ENCODE data around the gene MYLK4. TPM values are rescaled to one million over a fixed set of nuclear protein-coding genes. Genes with fewer than 3 reads are reported as not detected.

The MYLK4 gene
- 0.78 and 1.0 TPM in 2 replicates for total RNA-seq
- long read RNA-seq, partial matches to known transcripts = 0 of 1 reads
- long read RNA-seq, other reads (novel, unspliced or antisense) = 1 of 1 reads

- Mint-ChIP-seq H3K4me1 (ENCODE audit: unreplicated experiment) (peaks cover 12% of the 10 kb centered on the region), H3K36me3 (ENCODE audit: unreplicated experiment) (peaks cover 4% of the 10 kb centered on the region), H3K4me3 (ENCODE audit: unreplicated experiment) (no peak within 1 kb of the TSS), H3K9me3 (ENCODE audit: unreplicated experiment) (no peaks in the 10 kb centered on the region), H3K27me3 (ENCODE audit: unreplicated experiment) (no peaks in the 10 kb centered on the region), H3K27ac (ENCODE audit: unreplicated experiment) (no peak within 1 kb of the TSS)
- no peak for TF ChIP-seq CTCF (IDR thresholded peaks at IDR 0.05)
- DNase-seq (ENCODE audit: extremely low spot score, unreplicated experiment) = no peak
These were observed at the start of gene MYLK4 for GRCh38 chr6:2750832-2751231. TSS of gene MYLK4 (minus strand) at chr6:2750922. CDS start at chr6:2749294, 1,628 bp downstream.

- Mint-ChIP-seq H3K4me3 (ENCODE audit: unreplicated experiment) (no peak overlapping the region), H3K27me3 (ENCODE audit: unreplicated experiment) (no peaks in the 10 kb centered on the region), H3K4me1 (ENCODE audit: unreplicated experiment) (no peaks in the 10 kb centered on the region), H3K36me3 (ENCODE audit: unreplicated experiment) (peaks cover 3% of the 10 kb centered on the region), H3K9me3 (ENCODE audit: unreplicated experiment) (no peaks in the 10 kb centered on the region), H3K27ac (ENCODE audit: unreplicated experiment) (no peak overlapping the region)
- DNase-seq (ENCODE audit: extremely low spot score, unreplicated experiment) = no peak
- no peak for TF ChIP-seq CTCF (IDR thresholded peaks at IDR 0.05)
These were observed 49.3 kb upstream of the MYLK4 start for GRCh38 chr6:2799936-2800527.

GRCh38 chr6:2798586-2799134, 47.9 kb upstream of the MYLK4 start:
- H3K4me3 Mint-ChIP-seq (ENCODE audit: unreplicated experiment) = no peak overlapping the region
- no peaks in the 10 kb centered on the region for H3K4me1 Mint-ChIP-seq (ENCODE audit: unreplicated experiment)
- no peaks in the 10 kb centered on the region for H3K9me3 Mint-ChIP-seq (ENCODE audit: unreplicated experiment)
- TF ChIP-seq CTCF (IDR thresholded peaks at IDR 0.05) = no peak
- H3K27me3 Mint-ChIP-seq (ENCODE audit: unreplicated experiment) = no peaks in the 10 kb centered on the region
- no peak overlapping the region for H3K27ac Mint-ChIP-seq (ENCODE audit: unreplicated experiment)
- no peak for DNase-seq (ENCODE audit: extremely low spot score, unreplicated experiment)
- H3K36me3 Mint-ChIP-seq (ENCODE audit: unreplicated experiment) = peaks cover 3% of the 10 kb centered on the region

- DNase-seq (ENCODE audit: extremely low spot score, unreplicated experiment) = no peak
- Mint-ChIP-seq H3K4me3 (ENCODE audit: unreplicated experiment) (no peak overlapping the region), H3K27ac (ENCODE audit: unreplicated experiment) (no peak overlapping the region), H3K9me3 (ENCODE audit: unreplicated experiment) (no peaks in the 10 kb centered on the region), H3K36me3 (ENCODE audit: unreplicated experiment) (peaks cover 3% of the 10 kb centered on the region), H3K27me3 (ENCODE audit: unreplicated experiment) (no peaks in the 10 kb centered on the region), H3K4me1 (ENCODE audit: unreplicated experiment) (peaks cover 2% of the 10 kb centered on the region)
- no peak for TF ChIP-seq CTCF (IDR thresholded peaks at IDR 0.05)
These were observed 46.9 kb upstream of the MYLK4 start for GRCh38 chr6:2797564-2798031.

GRCh38 chr6:2796861-2797260, 46.1 kb upstream of the MYLK4 start:
- no peak for DNase-seq (ENCODE audit: extremely low spot score, unreplicated experiment)
- Mint-ChIP-seq H3K27ac (ENCODE audit: unreplicated experiment) (no peak overlapping the region), H3K27me3 (ENCODE audit: unreplicated experiment) (no peaks in the 10 kb centered on the region), H3K4me3 (ENCODE audit: unreplicated experiment) (no peak overlapping the region), H3K4me1 (ENCODE audit: unreplicated experiment) (peaks cover 7% of the 10 kb centered on the region), H3K9me3 (ENCODE audit: unreplicated experiment) (no peaks in the 10 kb centered on the region), H3K36me3 (ENCODE audit: unreplicated experiment) (peaks cover 3% of the 10 kb centered on the region)
- no peak for TF ChIP-seq CTCF (IDR thresholded peaks at IDR 0.05)
